ENCODE results near the gene BACH1.

Gene BACH1

DNA sequence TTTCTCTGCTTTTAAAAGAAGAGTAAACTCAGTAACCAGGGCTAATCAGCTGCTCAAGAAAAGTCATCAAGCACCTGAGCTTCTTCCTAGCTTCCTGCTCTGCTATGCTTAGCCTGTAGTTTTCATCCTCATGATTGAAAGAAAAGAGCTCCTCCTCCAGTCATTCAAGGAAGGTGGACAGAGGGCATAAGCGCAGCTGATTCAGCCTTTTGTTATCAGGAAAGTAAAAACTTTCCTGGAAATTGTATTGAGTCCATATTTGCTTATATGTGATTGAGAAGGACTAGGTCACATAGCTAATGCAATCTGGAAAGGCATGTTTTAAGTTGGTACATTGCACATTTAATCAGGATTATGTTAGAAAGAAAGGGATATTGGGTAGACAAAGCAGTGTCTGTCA, 8.5 kb upstream of the BACH1 start:
- DNase-seq (ENCODE audit: low read depth in 2 of 2, low spot score in 1 of 2) = no peak

DNA sequence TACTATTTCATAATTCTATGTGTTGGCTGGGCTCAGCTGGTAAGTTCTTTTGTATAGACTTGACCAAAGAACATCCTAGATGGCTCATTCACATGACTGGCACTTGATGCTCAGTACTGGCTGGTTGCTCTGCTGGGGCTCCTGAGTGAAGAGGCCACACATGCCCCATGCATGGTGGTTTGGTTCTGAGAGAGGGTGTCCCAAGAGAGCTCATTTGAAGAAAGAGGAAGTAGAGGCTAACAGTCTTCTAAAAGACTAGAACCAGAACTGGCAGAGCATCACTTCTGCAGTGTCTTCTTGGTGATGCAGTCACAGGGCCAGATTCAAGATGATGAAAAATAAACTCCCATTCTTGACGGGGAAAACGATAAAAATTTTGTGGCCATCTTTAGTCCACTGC, 5.2 kb upstream of the BACH1 start:
- no peak for DNase-seq (ENCODE audit: low read depth in 2 of 2, low spot score in 1 of 2)

DNA sequence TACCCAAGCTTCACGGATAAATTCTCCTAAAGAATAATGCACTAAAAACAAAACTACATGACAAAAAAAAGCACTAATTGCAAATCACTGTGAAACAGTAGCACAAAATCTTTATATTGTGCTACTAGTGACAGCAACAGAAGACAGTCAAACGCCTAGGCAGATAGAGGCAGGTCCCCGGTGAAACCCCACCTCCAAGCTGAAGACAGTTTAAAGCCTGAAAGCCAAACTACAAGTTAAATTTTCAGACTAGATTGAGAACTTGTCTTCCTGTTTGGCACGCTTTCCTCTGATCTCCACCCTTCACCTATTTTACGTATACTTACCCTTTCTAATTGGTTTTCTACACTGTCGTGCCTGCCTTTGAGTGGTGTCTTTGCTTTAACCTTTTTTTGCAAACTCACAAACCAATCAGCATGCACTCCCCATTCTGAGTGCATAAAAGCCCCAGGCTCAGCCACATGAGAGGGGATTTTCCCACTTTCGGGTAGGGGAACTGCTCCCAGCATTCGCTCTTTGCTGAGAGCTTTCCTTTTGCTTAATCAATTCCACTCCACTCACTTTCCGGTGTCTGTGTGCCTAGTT, 3.6 kb upstream of the BACH1 start:
- no peak for DNase-seq (ENCODE audit: low read depth in 2 of 2, low spot score in 1 of 2)

DNA sequence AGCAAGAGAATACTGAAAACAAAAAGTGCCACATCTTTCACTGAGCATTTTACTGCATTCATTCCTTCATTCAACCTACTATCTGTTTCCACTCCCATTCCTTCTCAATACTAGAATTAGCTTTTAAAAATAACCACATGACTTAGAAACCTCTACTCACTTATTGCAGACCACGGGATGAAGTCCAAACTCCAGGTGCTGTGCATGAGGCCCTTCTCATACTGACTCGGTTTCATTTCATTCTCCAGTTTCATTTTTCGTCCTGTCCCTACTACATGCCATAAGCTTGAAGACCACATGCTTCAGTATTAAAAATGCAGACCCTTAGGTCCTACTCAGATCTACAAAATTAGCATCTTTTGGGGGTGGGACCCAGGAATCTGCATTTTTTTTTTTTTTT, 2.3 kb upstream of the BACH1 start:
- DNase-seq (ENCODE audit: low read depth in 2 of 2, low spot score in 1 of 2) = no peak

DNA sequence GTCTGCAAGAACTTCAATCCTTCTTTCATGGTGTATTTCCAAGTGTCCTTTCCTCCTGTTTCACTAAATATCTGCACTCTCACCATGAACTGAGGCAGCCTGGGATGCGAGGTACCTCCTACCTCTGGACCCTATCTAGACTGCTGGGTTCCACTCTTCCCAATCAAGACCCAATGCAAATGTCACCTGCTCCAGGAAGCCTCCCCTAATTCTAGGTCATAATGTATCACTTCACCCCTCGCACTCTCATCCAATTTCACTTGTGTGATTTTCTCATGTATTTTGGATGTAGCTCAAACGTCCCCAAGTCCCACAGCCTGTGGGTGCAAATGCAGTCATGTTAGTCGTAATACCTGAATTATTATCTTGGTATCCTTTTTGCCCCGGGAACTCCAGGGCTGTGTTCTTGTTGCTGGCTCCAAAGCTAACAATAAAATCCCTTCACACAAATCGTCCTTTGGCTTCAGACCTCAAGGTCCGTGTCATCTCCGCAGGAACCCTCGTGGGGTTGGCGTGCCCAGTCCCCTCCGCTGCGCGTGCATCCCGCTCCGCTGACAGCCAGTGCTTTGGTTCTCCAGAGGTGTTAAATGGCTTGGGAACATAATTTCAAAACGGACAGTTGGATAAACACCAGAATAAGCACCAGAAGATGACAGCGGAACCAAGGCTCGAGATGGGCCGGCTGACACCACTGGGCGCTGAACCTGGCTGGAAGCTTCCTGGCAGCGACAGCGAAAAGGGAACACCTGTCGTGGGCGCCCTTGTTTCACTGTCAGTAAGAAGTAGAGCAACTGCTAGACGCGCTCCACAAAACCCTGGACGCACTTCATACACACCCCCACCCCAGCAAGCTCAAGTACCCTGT, 1.0 kb upstream of the BACH1 start:
- no peak for DNase-seq (ENCODE audit: low read depth in 2 of 2, low spot score in 1 of 2)

DNA sequence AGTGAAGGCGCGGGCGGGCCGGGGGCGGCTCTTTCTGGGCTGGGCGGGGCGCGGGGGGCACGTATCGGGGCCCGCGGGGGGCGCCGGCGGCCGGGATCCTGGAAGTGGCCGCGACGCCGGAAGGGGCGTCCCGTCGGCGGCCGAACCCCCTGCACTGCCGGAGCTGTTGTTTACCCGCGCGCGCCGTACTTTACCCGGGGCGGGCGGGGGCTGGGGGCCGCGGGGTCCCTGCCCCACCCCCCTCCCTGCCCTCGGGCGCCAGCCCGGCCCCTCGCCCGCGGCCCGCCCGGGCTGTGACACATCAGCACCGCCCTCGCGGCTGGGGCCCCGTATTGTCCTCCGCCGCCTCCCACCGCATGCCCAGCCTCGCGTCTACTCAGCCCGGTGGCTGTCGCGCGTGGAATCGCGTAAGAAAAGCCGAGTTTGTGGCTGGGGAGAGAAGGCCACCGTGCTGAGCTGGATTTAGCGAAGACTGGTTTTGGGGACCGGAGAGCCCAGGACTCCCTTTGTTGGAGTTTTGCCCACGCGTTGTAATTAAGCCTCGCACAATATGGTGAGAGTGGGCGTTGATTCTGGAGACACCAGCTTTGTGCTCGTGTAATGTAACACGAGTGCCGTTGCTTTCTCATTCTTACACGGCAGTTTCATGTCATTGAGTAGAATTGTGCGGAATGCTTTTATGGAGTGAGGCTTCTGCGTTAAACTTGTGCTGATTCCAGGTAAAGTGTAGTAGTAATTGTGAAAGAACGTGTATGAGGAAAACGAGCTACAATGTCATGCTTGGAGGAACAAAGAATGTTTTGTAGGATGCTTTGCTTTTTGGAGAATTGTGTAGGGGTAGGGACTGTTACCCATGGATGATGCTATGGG, 559 bp downstream of the BACH1 start:
- DNase-seq (ENCODE audit: low read depth in 2 of 2, low spot score in 1 of 2) = peak; percentile 49 to 65

DNA sequence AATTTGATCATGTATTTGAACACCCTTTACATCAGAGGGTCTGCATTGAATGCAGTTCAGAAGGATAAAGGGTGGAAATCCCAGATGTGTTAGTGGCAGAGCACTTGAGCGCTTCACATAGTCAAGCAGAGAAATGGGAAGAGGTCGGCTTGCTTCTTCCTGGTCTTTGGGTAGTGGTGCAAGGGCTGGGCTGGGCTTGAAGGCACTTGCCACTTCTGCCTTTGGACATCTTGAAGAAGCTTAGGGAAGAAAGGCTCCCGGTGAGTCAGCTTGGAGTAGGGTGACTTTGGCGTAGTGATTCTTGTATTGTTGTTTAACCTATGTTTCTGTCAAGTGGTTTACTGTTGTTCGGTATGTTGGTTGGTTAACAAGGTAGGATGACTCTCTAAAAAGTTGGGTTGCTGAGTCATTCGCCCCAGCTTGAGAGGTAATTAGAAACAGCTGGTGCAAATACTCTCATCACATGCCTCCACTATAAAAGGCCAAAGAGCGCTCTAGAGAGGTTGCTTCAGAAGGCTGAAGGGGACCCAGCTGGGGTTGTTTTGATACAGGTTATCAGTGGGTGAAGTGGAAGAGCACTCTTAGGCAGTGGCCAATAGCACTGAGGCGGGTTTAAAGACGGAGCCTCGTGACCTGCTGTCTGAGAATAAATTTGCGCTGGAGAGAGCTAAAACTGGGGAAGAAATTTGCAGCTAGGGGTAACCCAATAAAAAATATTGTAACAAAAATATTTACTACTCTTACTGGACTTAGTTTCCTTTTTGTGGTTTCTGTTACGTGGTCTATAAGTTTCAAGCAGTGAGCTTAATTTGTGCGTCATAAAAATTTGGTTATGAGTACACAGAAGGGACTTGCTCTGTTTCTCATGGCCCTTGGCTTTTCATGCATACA, 1.4 kb downstream of the BACH1 start:
- DNase-seq (ENCODE audit: low read depth in 2 of 2, low spot score in 1 of 2) = peak; percentile 17 to 27

DNA sequence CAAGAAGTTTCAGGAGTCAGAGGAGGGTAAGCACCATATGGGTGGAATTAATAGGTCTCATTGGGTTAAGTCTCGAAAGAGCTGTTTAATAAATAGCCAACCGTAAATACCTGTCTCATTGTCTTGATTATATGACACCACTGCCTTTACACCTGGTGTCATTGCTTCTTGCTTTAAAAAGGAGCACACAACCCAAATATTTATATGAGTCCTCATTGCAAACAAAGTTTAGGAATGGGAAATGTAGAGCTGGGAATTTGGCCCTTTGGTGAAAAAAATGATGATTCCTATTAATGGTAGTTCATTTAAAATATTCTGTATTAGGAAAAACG, 2.1 kb downstream of the BACH1 start:
- DNase-seq (ENCODE audit: low read depth in 2 of 2, low spot score in 1 of 2) = no peak

DNA sequence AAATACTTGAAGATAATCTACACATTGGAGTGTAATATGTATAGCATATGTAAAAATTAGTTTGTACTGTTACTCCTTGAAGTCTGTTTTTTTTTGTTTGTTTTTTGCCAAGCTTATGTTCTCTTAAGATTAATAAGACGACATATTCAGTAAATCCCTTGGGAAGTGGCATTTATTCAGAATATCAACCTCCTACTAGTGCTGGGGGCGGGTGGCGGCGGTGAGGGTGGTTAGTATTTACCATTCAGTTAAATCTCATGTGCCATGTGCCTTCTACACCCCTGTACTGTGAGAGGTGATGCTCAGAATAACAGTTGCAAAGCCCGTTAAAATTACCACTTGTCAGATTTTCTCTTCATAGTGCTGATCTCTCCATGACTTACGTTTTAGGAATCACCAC, 3.0 kb downstream of the BACH1 start:
- DNase-seq (ENCODE audit: low read depth in 2 of 2, low spot score in 1 of 2) = no peak

DNA sequence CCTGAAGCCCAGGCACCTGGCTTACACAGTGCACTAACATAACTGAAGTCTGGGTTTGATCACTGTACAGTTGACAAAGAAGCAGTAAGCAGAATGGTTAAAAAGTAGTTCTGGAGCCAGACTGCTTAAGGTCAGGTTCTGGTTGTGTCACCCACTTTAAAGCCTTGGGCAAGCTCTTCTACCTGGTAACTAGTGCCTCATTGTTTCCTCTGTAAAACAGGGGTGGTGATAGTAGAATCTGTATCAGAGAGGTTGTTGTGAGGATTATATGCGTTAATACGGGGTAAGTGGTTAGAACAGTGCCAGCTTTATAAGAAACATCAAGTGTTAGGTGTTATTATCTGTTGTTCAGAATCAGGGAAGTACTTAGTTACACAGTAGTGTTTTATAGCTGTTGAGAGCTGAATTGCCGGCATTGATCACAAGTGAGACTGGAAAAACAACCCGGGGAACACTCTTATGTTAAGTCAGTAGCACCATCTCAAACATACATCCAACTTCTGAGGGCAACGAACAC, 3.7 kb downstream of the BACH1 start:
- DNase-seq (ENCODE audit: low read depth in 2 of 2, low spot score in 1 of 2) = no peak

DNA sequence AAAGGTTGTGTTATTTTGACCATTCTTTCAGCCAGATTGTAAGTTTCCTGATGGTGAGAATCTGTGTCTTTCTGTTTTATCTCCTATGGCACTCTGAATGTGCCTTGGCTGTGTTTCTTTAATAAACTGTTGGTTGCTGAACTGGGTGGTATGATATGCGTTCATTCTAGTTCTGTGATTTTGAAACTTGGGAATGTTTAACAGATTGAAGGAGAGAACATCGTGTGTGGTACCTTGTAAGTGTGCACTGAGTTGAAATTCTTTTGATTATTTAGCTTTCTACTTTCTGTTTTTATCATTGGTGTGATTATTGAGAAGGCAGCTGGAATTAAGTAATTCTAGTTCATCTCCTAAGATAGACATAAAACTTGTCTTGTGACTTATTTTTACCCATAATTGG, 4.6 kb downstream of the BACH1 start:
- no peak for DNase-seq (ENCODE audit: low read depth in 2 of 2, low spot score in 1 of 2)

DNA sequence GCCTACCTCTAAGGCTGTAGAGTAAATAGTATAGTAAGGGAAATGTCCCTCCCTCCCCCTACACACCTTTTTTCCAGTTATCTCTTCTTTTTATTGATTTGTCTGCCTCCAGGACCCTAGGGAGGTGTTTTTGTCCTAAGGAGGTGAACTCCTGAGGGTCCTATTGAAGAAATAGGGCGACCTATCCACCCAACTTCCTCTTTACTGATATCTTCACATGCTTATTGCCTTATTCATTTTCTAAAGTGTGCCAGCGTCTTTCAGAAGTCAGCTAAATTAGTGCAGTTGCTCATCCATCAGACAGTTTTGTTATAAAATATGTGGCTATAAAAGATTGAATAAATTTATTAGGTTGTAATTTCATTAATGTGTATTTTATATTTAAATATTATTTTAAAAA, 5.9 kb downstream of the BACH1 start:
- no peak for DNase-seq (ENCODE audit: low read depth in 2 of 2, low spot score in 1 of 2)

DNA sequence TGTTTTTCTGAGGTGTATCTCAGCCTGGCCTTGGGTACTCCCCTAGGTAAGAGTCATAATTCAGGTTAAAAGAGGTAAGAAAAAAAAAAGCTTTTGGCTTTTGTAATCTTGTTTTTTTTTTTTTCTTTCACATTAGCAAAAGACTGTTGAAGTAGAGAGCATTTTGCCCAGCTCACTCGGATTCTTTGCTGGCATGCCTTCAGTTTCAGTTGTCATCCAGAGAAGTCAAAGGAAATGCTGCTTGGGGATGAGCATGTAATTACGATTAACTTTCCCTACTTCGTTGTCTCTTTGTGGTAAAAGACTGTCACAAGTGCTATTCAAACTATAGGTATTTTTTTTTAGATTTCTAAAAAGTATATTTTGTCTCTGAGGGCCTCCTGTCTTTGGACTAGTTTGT, 6.3 kb downstream of the BACH1 start:
- no peak for DNase-seq (ENCODE audit: low read depth in 2 of 2, low spot score in 1 of 2)

DNA sequence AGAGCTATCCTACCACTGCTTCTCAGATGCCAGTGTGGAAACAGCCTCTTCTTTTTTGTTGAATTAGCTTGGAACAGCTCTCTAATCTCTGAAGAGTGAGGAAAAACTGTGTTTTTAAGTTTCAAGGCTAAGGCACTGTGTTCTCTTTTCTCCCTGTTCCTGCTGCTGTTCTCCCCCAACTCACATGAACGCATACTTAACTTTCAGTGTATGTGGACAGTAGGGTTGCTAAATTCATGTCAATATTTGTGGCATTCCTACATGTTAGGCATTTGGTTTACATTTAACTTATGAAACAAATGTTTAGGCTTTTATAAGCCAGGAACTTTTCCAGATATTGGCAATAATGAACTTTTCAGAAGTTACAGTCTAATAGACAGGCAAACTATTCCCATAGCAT, 6.8 kb downstream of the BACH1 start:
- DNase-seq (ENCODE audit: low read depth in 2 of 2, low spot score in 1 of 2) = no peak

DNA sequence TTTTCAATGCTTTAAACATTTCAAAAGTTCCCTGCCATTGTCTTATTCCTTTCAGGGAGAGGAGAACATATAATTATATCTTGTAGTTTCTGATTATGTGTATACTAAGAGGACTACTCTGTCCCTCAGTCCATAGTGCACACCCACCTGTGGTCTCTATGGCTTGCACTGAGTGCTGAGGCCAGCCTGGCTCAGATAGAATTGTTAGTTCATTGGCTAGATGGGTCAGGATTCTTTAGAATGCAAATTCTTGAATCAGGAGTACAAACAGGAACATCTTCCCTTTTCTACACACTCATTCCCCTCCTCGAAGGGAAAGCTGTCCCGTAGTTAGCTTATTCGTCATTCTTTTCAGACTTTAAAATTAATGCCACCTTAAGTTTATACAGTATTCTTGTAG, 8.2 kb downstream of the BACH1 start:
- DNase-seq (ENCODE audit: low read depth in 2 of 2, low spot score in 1 of 2) = no peak

DNA sequence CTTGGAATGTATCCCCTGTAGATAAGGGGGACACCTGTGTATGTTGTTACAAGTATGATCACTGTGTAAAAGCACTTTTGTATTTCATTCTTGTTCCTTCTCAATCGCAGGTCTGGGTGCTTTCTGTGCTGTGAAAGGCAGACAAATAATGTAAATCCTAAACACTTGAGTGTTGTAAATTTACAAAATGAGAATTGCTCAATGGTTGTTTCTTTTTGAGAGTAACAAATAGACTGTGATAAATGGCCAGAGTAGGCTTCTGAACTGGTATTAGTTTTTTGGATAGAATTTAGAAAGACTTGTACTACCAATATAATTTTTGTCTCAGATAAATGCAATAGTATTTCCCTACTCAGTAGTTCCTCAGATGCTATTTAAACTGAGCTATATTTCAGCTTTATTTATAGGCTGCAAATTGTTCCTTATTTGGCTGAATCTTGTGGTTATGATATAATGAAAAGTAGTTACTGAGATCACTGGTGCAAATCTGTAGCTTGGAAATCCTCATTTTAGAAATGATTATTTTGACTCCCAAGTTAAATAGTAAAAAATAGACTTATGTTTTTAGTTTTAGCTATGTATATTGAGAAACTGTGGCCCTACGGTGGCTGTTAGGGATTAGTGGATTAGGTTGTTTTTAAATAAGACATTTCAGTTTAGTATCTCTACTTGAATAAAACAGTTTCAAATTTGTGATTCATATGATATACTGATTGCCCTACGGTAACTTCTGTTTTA, 9.2 kb downstream of the BACH1 start:
- no peak for DNase-seq (ENCODE audit: low read depth in 2 of 2, low spot score in 1 of 2)

DNA sequence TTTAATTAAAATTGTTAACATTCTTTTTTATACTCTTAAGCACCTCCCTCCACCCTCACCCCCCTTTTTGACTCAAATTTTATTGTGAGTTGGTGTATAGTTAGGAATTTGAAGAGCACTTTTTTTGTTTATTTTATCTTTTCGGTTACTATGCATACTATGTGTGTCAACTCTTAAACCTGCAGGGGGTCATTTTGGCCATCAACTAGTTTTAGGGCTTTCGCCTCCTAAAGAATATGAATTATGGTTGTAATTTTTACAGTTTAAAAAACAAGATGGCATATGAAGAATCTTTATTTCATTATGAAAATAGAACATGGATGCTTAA, 9.7 kb downstream of the BACH1 start:
- no peak for DNase-seq (ENCODE audit: low read depth in 2 of 2, low spot score in 1 of 2)

DNA sequence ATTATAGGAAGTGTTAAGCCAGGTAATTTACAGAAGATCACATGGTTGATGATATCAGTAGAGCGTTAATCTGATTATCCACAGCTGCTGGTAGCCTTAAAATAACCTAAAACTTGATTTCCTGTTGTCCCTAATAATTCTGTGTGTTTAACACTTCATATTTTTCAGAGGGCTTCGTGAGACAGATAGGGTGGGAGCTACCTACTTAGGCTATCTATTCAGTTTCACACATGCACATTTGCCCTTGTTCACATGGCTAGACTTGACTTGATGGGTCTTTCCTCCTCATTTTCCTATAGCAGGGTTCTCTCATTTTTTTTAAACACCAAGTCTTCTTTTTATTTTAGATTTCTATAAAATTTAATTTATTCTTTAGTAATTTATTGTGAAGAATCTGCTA, 11.0 kb downstream of the BACH1 start:
- no peak for DNase-seq (ENCODE audit: low read depth in 2 of 2, low spot score in 1 of 2)

DNA sequence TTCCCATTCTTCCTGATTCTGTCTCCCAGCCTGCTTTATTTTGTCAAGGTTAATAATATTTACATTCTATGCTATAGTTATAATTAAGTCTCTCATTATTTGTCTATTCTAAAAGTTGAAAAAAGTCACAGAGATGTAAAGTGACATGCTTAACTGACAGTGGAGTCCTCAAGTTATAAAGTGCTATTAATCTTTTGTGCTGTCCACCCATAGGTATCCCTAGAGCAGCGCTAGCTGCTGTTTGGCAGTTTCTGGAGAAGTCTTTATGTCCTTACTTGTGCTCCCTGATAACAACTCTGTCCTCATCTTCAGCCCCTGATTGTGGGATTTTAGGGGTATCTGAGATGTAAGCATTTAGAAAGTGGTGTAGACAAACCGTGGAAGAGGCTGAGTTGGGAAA, 13.1 kb downstream of the BACH1 start:
- no peak for DNase-seq (ENCODE audit: low read depth in 2 of 2, low spot score in 1 of 2)

DNA sequence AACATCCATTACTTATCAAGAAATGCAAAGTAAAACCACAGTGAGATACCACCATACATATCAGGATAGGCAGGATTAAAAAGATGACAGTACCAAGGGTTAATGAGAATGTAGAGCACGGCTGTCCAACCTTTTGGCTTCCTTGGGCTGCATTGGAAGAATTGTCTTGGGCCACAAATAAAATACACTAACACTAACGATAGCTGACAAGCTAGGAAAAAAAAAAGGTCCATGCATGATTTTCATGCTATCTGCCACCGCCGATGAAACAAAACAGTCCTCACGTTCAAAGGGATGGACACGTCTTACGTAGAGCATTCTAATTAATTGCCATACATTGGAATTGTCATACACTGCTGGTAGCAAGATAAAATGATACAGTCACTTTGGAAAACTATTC, 14.3 kb downstream of the BACH1 start:
- DNase-seq (ENCODE audit: low read depth in 2 of 2, low spot score in 1 of 2) = no peak
